HG03159 (cell line): ENCODE measurements around the gene SMIM22.
A peak's percentile ranks its signal among the peaks of the same experiment; 100 is the strongest.

Experiments used
- ATAC-seq: cut with Tn5 transposase; IDR thresholded peaks from one replicate; pipeline ENCODE4 v1.9.1; 2021; ENCODE audit warnings: mild to moderate bottlenecking, moderate library complexity; ENCODE audit not compliant: unreplicated experiment

The SMIM22 gene

GRCh38 chr16:4795181-4795827, at the start of gene SMIM22:
TSS of gene SMIM22 (plus strand) at chr16:4795369. CDS start at chr16:4795735, 366 bp downstream.
- no peak for ATAC-seq

- no peak for ATAC-seq
These were observed 49.0 kb upstream of the SMIM22 start for GRCh38 chr16:4746215-4746614.

- no peak for ATAC-seq
These were observed 48.1 kb upstream of the SMIM22 start for GRCh38 chr16:4746991-4747574.

- no peak for ATAC-seq
These were observed 47.1 kb upstream of the SMIM22 start for GRCh38 chr16:4747906-4748681.

- no peak for ATAC-seq
These were observed 46.3 kb upstream of the SMIM22 start for GRCh38 chr16:4748682-4749411.

GRCh38 chr16:4749700-4750257, 45.4 kb upstream of the SMIM22 start:
- ATAC-seq = no peak

GRCh38 chr16:4750896-4751295, 44.3 kb upstream of the SMIM22 start:
- no peak for ATAC-seq

GRCh38 chr16:4752351-4753100, 42.6 kb upstream of the SMIM22 start:
- no peak for ATAC-seq

GRCh38 chr16:4753227-4753626, 41.9 kb upstream of the SMIM22 start:
- no peak for ATAC-seq

- no peak for ATAC-seq
These were observed 40.3 kb upstream of the SMIM22 start for GRCh38 chr16:4754865-4755264.

GRCh38 chr16:4755687-4756086, 39.5 kb upstream of the SMIM22 start:
- ATAC-seq = no peak

- no peak for ATAC-seq
These were observed 34.8 kb upstream of the SMIM22 start for GRCh38 chr16:4760221-4760910.

GRCh38 chr16:4762205-4762604, 33.0 kb upstream of the SMIM22 start:
- ATAC-seq = no peak

GRCh38 chr16:4763791-4764190, 31.4 kb upstream of the SMIM22 start:
- no peak for ATAC-seq

- no peak for ATAC-seq
These were observed 29.4 kb upstream of the SMIM22 start for GRCh38 chr16:4765511-4766474.

- peak; percentile 85 for ATAC-seq
These were observed 28.1 kb upstream of the SMIM22 start, which contains the start of gene ZNF500 for GRCh38 chr16:4766875-4767628. TSS of gene ZNF500 (minus strand) at chr16:4767162. CDS start at chr16:4765978, 1,184 bp downstream.

GRCh38 chr16:4767872-4768548, 27.2 kb upstream of the SMIM22 start:
- no peak for ATAC-seq
